Lung (tissue), 12 donors: ENCODE results near the gene RNF151. TPM values are rescaled to one million over a fixed set of nuclear protein-coding genes. Genes with fewer than 3 reads are reported as not detected.
"Not testable (repeated sequence)": the region's sequence is repeated elsewhere in the genome, so short reads cannot be mapped to it uniquely, and the experiment has no call there.

Source experiments
- ATAC-seq: fragments of 200-7000 bp; cut with Tn5 transposase; one replicate; pipeline ENCODE4 v1.9.1; 2020; ENCODE audit warnings: moderate number of reproducible peaks; ENCODE audit not compliant: insufficient read depth, low FRiP score
- DNase-seq, 3 donors: peaks; one replicate each; pipeline ENCODE4 v3.0.0-alpha.2; 2013 to 2017
- H3K27ac ChIP-seq, 2 donors: one replicate each; pipeline ENCODE4 v1.5.1; 2013; ENCODE audit warnings: mild to moderate bottlenecking in 2 of 2, moderate library complexity in 2 of 2, control low read depth in 1 of 2, inconsistent platforms in 1 of 2, low read depth in 1 of 2, low read length in 1 of 2
- H3K27me3 ChIP-seq, 3 donors: one replicate each; pipeline ENCODE4 v1.5.1; 2013; ENCODE audit warnings: low read length in 2 of 3; ENCODE audit not compliant: control insufficient read depth in 3 of 3, insufficient read depth in 3 of 3
- H3K36me3 ChIP-seq, 4 donors: one replicate each; pipeline ENCODE4 v1.5.1; 2013; ENCODE audit warnings: low read length in 4 of 4, mild to moderate bottlenecking in 1 of 4, moderate library complexity in 1 of 4; ENCODE audit not compliant: control insufficient read depth in 4 of 4, insufficient read depth in 4 of 4
- H3K4me1 ChIP-seq, 5 donors: one replicate each; pipeline ENCODE4 v1.5.1; 2013; ENCODE audit warnings: low read length in 5 of 5, mild to moderate bottlenecking in 2 of 5, moderate library complexity in 1 of 5; ENCODE audit not compliant: control insufficient read depth in 5 of 5, insufficient read depth in 5 of 5
- H3K4me3 ChIP-seq: one replicate; pipeline ENCODE4 v1.5.1; 2013; ENCODE audit warnings: mild to moderate bottlenecking, control low read depth, moderate library complexity
- H3K9ac ChIP-seq, 2 donors: one replicate each; pipeline ENCODE4 v1.5.1; 2013; ENCODE audit warnings: low read length in 2 of 2, control low read depth in 1 of 2; ENCODE audit not compliant: insufficient read depth in 1 of 2
- H3K9me3 ChIP-seq, 4 donors: one replicate each; pipeline ENCODE4 v1.5.1; 2013; ENCODE audit warnings: low read length in 3 of 4, mild to moderate bottlenecking in 1 of 4, moderate library complexity in 1 of 4; ENCODE audit not compliant: control insufficient read depth in 4 of 4, insufficient read depth in 3 of 4
- CTCF ChIP-seq: IDR thresholded peaks from 2 replicates; pipeline ENCODE4 v1.5.1; 2012; ENCODE audit warnings: mild to moderate bottlenecking; ENCODE audit errors: control extremely low read depth, extremely low read depth
- WGBS, 2 donors: extraction: QIAGEN DNeasy Blood & Tissue Kit; methylation state at CpG; one replicate each; pipeline ENCODE4 v1.1.7; 2013; 5-methylcytosine and 5-hydroxymethylcytosine counted together
- polyA plus RNA-seq, 2 donors: library from polyadenylated mRNA; stranded (reverse); fragments of 200-250 nt; gene quantifications; one replicate each; pipeline ENCODE4 v1.2.1, GENCODE V29; 2013
- total RNA-seq, 2 donors: library from RNA; depleted of rRNA in 1 of 2; stranded (reverse); fragments of >200 nt in 1 of 2; gene quantifications; one replicate each; pipeline ENCODE4 v1.2.1, GENCODE V29; 2014 to 2021
- donor health status: control.
- donor health status: control.
- donor health status: Bipolar disorder and iron deficiency.
- donor health status: healthy.
- donor health status: DM: yes; HTN: yes; CAD: no.

The RNF151 gene
- total and polyA plus RNA-seq, 4 donors: 0.15 TPM; not detected in 3

GRCh38 chr16:1959269-1960039, 7.2 kb upstream of the RNF151 start, which contains the start of gene NDUFB10:
Gene NDUFB10 (plus strand): TSS chr16:1959538. CDS start chr16:1959625, 87 bp downstream.
- ATAC-seq: peak; percentile 95
- TF ChIP-seq CTCF: peak; percentile 59
- Histone ChIP-seq H3K36me3 (peaks cover 7 to 20% (median 14%) of the 10 kb centered on the region in 4 donors), H3K9ac (peak within 1 kb of the TSS; percentile 55 to 58), H3K9me3 (no peaks in the 10 kb centered on the region), H3K4me1 (peaks cover 5 to 30% (median 7%) of the 10 kb centered on the region in 5 donors), H3K27me3 (peaks cover 0 to 2% (median 0%) of the 10 kb centered on the region in 3 donors), H3K4me3 (peak within 1 kb of the TSS; percentile 91), H3K27ac (peak within 1 kb of the TSS; percentile 91 to 95)
- peak; percentile 86 to 94 (median 92) for DNase-seq
- 0 to 1% methylated on average over 62 to 79 of the region's 79 CpGs for WGBS, 2 donors

GRCh38 chr16:1960665-1961630, 5.7 kb upstream of the RNF151 start:
- H3K27me3 ChIP-seq: peaks cover 0 to 2% (median 0%) of the 10 kb centered on the region in 3 donors
- 57% methylated on average over 20 of the region's 20 CpGs for WGBS, 2 donors
- H3K4me3 ChIP-seq: no peak overlapping the region
- DNase-seq: peak in 1 of 3 donors; percentile 4
- no peak for ATAC-seq
- H3K36me3 ChIP-seq: peaks cover 7 to 20% (median 16%) of the 10 kb centered on the region in 4 donors
- no peak for TF ChIP-seq CTCF
- peak overlapping the region in 1 of 2 donors; percentile 26 for H3K27ac ChIP-seq
- H3K9ac ChIP-seq: no peak overlapping the region
- H3K4me1 ChIP-seq: peaks cover 5 to 37% (median 10%) of the 10 kb centered on the region in 5 donors
- H3K9me3 ChIP-seq: no peaks in the 10 kb centered on the region

- Histone ChIP-seq H3K9me3 (no peaks in the 10 kb centered on the region), H3K4me1 (peaks cover 5 to 37% (median 10%) of the 10 kb centered on the region in 5 donors), H3K4me3 (no peak overlapping the region), H3K27me3 (peaks cover 0 to 2% (median 0%) of the 10 kb centered on the region in 3 donors), H3K27ac (no peak overlapping the region), H3K9ac (no peak overlapping the region), H3K36me3 (peaks cover 7 to 20% (median 16%) of the 10 kb centered on the region in 4 donors)
- no peak for TF ChIP-seq CTCF
- WGBS, 2 donors: 56 to 63% methylated on average over 6 of the region's 6 CpGs
- ATAC-seq (no peak), DNase-seq (no peak)
Measured at GRCh38 chr16:1961651-1962067, 5.0 kb upstream of the RNF151 start.

- H3K9ac ChIP-seq, DNase-seq, ATAC-seq, H3K9me3 ChIP-seq, H3K27me3 ChIP-seq, H3K4me3 ChIP-seq, H3K27ac ChIP-seq: not testable (repeated sequence)
- Histone ChIP-seq H3K36me3 (peaks cover 7 to 20% (median 16%) of the 10 kb centered on the region in 4 donors), H3K4me1 (peaks cover 5 to 37% (median 10%) of the 10 kb centered on the region in 5 donors)
- 88 to 89% methylated on average over 31 to 37 of the region's 37 CpGs for WGBS, 2 donors
Measured at GRCh38 chr16:1962161-1963153, 4.2 kb upstream of the RNF151 start.
